ENCODE results near the gene KRTAP10-4.

GRCh38 chr21:44533121-44533890, 40.2 kb upstream of the KRTAP10-4 start:
- TF ChIP-seq EP300 (IDR thresholded peaks at IDR 0.05) (no peak), POLR2AphosphoS5 (IDR thresholded peaks at IDR 0.05) (no peak), CTCF (IDR thresholded peaks at IDR 0.05) (no peak), POLR2A (IDR thresholded peaks at IDR 0.05) (no peak)
